Astrocyte of the spinal cord (primary cell): ENCODE data around the gene PTGFRN.

Source experiments
- DNase-seq: peaks from one replicate; pipeline ENCODE4 v3.0.0; 2011; ENCODE audit warnings: low read depth, low spot score
- H3K4me3 ChIP-seq: 2 replicates; pipeline ENCODE4 v1.5.1; 2011; ENCODE audit warnings: low read depth, mild to moderate bottlenecking, low read length, moderate library complexity
- CTCF ChIP-seq: IDR thresholded peaks from 2 replicates; pipeline ENCODE4 v1.5.1; 2012; ENCODE audit warnings: low read depth, mild to moderate bottlenecking, low read length, inconsistent platforms
- in situ Hi-C: cut with HindIII; loops from 2 replicates; pipeline ENCODE4 v1.10.0; 2017; ENCODE audit warnings: low sequenced_read_pairs

PTGFRN gene

GRCh38 chr1:117032266-117032665 lies 122.5 kb downstream of the PTGFRN start:
- no peak overlapping the region for H3K4me3 ChIP-seq
- no peak for DNase-seq
- in situ Hi-C loops, result no loop called here
- no peak for TF ChIP-seq CTCF

GRCh38 chr1:117032681-117033539 lies 123.2 kb downstream of the PTGFRN start:
- no peak for TF ChIP-seq CTCF
- in situ Hi-C loops, result no loop called here
- no peak overlapping the region for H3K4me3 ChIP-seq
- no peak for DNase-seq

GRCh38 chr1:117033772-117034171 lies 124.1 kb downstream of the PTGFRN start:
- DNase-seq, result no peak
- no peak for TF ChIP-seq CTCF
- H3K4me3 ChIP-seq, result no peak overlapping the region
- in situ Hi-C loops, result no loop called here

GRCh38 chr1:117034791-117035290 lies 125.1 kb downstream of the PTGFRN start:
- H3K4me3 ChIP-seq, result no peak overlapping the region
- DNase-seq, result no peak
- in situ Hi-C loops, result no loop called here
- no peak for TF ChIP-seq CTCF

- H3K4me3 ChIP-seq, result no peak overlapping the region
- TF ChIP-seq CTCF, result no peak
- DNase-seq, result no peak
- in situ Hi-C loops, result no loop called here
These were observed 126.3 kb downstream of the PTGFRN start for GRCh38 chr1:117036018-117036461.

- in situ Hi-C loops, result no loop called here
- TF ChIP-seq CTCF, result no peak
- no peak overlapping the region for H3K4me3 ChIP-seq
- DNase-seq, result no peak
These were observed 128.1 kb downstream of the PTGFRN start for GRCh38 chr1:117037802-117038201.
